Endodermal cell (in vitro differentiated cells): ENCODE measurements around the gene GID4. TPM values are rescaled to one million over a fixed set of nuclear protein-coding genes. Genes with fewer than 3 reads are reported as not detected.

ENCODE experiments used
- DNase-seq: peaks from one replicate; pipeline ENCODE4 v3.0.0-alpha.2; 2017
- H3K27ac ChIP-seq: 2 replicates; pipeline ENCODE4 v1.5.1; 2013; ENCODE audit warnings: mild to moderate bottlenecking, low read depth, low read length, moderate library complexity
- H3K27me3 ChIP-seq: 2 replicates; pipeline ENCODE4 v1.6.1; 2013; ENCODE audit warnings: mild to moderate bottlenecking, low read length, moderate library complexity; ENCODE audit not compliant: insufficient read depth, control insufficient read depth, poor library complexity, severe bottlenecking
- H3K36me3 ChIP-seq: 2 replicates; pipeline ENCODE4 v1.7.0; 2013; ENCODE audit warnings: mild to moderate bottlenecking, low read length, moderate library complexity; ENCODE audit not compliant: control insufficient read depth, insufficient read depth
- H3K4me1 ChIP-seq: one replicate; pipeline ENCODE4 v1.7.0; 2013; ENCODE audit warnings: low read length; ENCODE audit not compliant: control insufficient read depth, insufficient read depth
- H3K4me3 ChIP-seq: 2 replicates; pipeline ENCODE4 v1.5.1; 2013; ENCODE audit warnings: mild to moderate bottlenecking, low read length, moderate library complexity
- H3K9ac ChIP-seq: 2 replicates; pipeline ENCODE4 v1.6.1; 2013; ENCODE audit warnings: mild to moderate bottlenecking, low read length, moderate library complexity; ENCODE audit not compliant: poor library complexity, severe bottlenecking; ENCODE audit errors: extremely low read depth
- H3K9me3 ChIP-seq: 2 replicates; pipeline ENCODE4 v1.6.1; 2013; ENCODE audit warnings: mild to moderate bottlenecking, low read length, moderate library complexity; ENCODE audit not compliant: control insufficient read depth
- H3K27ac Mint-ChIP-seq: 2 replicates; pipeline ENCODE4 v1.8.0; 2020; ENCODE audit warnings: mixed read lengths
- H3K27me3 Mint-ChIP-seq: 2 replicates; pipeline ENCODE4 v1.8.0; 2021; ENCODE audit warnings: mild to moderate bottlenecking, mixed read lengths; ENCODE audit not compliant: insufficient read depth
- H3K36me3 Mint-ChIP-seq: 2 replicates; pipeline ENCODE4 v1.8.0; 2020; ENCODE audit warnings: low read depth, mixed read lengths
- H3K4me1 Mint-ChIP-seq: 2 replicates; pipeline ENCODE4 v1.8.0; 2020; ENCODE audit warnings: mixed read lengths
- H3K4me3 Mint-ChIP-seq: 2 replicates; pipeline ENCODE4 v1.8.0; 2020; ENCODE audit warnings: mild to moderate bottlenecking, moderate library complexity, mixed read lengths
- H3K9me3 Mint-ChIP-seq: 2 replicates; pipeline ENCODE4 v1.8.0; 2020; ENCODE audit warnings: mild to moderate bottlenecking, mixed read lengths
- WGBS, 2 experiments: methylation state at CpG; one replicate each; pipeline versions ENCODE4 v1.1.5 to v1.1.7; 2013; ENCODE audit warnings: missing lambda C conversion rate in 2 of 2, mixed read lengths in 1 of 2; ENCODE audit not compliant: insufficient coverage in 1 of 2, insufficient read length in 1 of 2; 5-methylcytosine and 5-hydroxymethylcytosine counted together
- total RNA-seq, 2 donors: library from RNA; stranded (reverse); fragmentation: NEBNext Ultra II Directional in 1 of 2; extraction: Animal tissue kit (Norgen Biotek cat#: 25700) in 1 of 2; gene quantifications; 2 replicates in 1 of 2; 3 replicates in 1 of 2; pipeline ENCODE4 v1.2.1, GENCODE V29; 2021
- TF ChIP-seq, protein P1 (sequence below): fragments of 200-600 bp; sonication (generic); conservative IDR thresholded peaks from 2 replicates; pipeline ENCODE4 v1.5.0; 2021; ENCODE audit warnings: antibody characterized with exemption, mild to moderate bottlenecking

GID4 gene
- total RNA-seq, 2 donors from 2014 or later: 20.5 to 20.8 TPM

DNA sequence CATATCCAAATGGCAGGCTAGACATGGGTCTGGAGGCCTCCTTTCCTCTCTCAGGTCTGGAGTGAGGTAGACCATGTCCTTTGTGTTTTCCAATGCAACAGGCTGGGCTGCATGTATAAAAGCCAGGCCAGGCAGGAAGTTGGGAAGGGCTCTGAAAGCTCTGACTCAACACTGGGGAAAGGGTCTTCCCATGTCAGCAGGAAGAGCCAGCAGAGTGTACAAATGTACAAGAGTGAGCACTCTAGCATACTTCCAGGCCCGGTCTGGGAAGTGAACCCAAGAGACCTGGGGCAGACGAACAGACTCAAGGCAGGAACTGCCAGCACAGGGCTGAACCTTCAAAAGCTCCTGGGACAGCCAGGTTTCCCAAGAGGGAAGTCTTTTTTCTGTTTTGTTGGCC lies 7.3 kb upstream of the GID4 start:
- H3K9me3 ChIP-seq: no peaks in the 10 kb centered on the region
- Mint-ChIP-seq H3K4me1 (peaks cover 28% of the 10 kb centered on the region), H3K27me3 (no peaks in the 10 kb centered on the region), H3K36me3 (peaks cover 13% of the 10 kb centered on the region), H3K9me3 (no peaks in the 10 kb centered on the region), H3K27ac (peak overlapping the region; percentile 49), H3K4me3 (no peak overlapping the region)
- no peaks in the 10 kb centered on the region for H3K4me1 ChIP-seq
- no peak overlapping the region for H3K4me3 ChIP-seq
- WGBS, 2 experiments: 92 to 93% methylated on average over 2 of the region's 2 CpGs
- peaks cover 47% of the 10 kb centered on the region for H3K36me3 ChIP-seq
- no peak overlapping the region for H3K9ac ChIP-seq
- H3K27ac ChIP-seq: no peak overlapping the region
- no peak for DNase-seq
- H3K27me3 ChIP-seq: no peaks in the 10 kb centered on the region
- TF ChIP-seq, protein P1, sequence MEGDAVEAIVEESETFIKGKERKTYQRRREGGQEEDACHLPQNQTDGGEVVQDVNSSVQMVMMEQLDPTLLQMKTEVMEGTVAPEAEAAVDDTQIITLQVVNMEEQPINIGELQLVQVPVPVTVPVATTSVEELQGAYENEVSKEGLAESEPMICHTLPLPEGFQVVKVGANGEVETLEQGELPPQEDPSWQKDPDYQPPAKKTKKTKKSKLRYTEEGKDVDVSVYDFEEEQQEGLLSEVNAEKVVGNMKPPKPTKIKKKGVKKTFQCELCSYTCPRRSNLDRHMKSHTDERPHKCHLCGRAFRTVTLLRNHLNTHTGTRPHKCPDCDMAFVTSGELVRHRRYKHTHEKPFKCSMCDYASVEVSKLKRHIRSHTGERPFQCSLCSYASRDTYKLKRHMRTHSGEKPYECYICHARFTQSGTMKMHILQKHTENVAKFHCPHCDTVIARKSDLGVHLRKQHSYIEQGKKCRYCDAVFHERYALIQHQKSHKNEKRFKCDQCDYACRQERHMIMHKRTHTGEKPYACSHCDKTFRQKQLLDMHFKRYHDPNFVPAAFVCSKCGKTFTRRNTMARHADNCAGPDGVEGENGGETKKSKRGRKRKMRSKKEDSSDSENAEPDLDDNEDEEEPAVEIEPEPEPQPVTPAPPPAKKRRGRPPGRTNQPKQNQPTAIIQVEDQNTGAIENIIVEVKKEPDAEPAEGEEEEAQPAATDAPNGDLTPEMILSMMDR: no peak

DNA sequence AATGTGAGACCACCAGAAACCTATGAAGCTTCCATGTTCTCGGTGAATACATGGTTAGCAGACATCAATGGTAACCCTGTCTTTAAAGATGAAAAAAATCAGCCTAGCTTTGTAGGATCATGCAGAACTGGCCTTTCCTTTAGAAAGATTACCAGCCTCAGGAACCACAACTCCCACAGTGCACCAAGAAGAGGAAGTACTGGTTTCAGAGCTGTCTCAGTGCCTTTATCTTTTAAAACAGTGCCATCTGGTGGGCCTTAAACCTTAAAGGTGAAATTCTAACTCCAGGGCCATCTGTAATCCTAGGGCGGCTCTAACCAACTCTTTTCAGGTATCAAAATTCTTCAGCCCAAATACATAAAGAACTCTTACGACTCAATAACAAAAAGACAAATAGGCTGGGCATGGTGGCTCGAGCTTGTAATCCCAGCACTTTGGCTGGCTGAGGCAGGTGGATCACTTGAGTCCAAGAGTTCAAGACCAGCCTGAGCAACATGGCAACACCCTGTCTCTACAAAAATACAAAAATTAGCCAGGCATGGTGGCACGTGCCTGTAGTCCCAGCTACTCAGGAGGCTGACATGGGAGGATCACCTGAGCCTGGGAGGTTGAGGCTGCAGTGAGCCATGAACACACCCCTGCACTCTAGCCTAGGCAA lies 5.6 kb upstream of the GID4 start:
- Mint-ChIP-seq H3K9me3 (no peaks in the 10 kb centered on the region), H3K27ac (peak overlapping the region; percentile 93), H3K4me3 (no peak overlapping the region), H3K4me1 (peaks cover 32% of the 10 kb centered on the region), H3K27me3 (no peaks in the 10 kb centered on the region), H3K36me3 (peaks cover 8% of the 10 kb centered on the region)
- H3K4me3 ChIP-seq: no peak overlapping the region
- TF ChIP-seq, protein P1: peak; percentile 79
- peaks cover 36% of the 10 kb centered on the region for H3K36me3 ChIP-seq
- H3K27ac ChIP-seq: no peak overlapping the region
- H3K4me1 ChIP-seq: no peaks in the 10 kb centered on the region
- peak overlapping the region; percentile 3 for H3K9ac ChIP-seq
- WGBS, 2 experiments: 35 to 47% methylated on average over 5 of the region's 5 CpGs
- H3K27me3 ChIP-seq: no peaks in the 10 kb centered on the region
- no peaks in the 10 kb centered on the region for H3K9me3 ChIP-seq
- DNase-seq: peak; percentile 81

DNA sequence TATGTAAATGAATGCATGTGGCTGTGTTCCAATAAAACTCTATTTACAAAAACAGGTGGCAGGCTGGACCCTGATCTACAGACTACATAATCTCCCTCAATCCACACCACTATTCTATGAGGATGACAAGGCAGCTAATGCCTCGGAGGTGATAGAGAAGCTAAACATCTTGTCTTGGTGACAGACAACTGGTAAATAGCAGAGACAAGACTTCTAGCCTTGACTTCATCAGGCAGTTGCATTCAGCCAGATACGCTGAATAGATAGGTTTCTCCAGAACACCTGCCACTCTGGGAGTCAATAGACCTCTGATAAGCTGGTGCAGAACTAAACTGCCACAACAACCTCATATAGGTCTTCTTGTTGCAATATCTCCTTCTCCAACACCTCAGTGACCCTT lies 3.5 kb upstream of the GID4 start:
- Histone ChIP-seq H3K9ac (peak overlapping the region; percentile 33), H3K9me3 (no peaks in the 10 kb centered on the region), H3K4me1 (no peaks in the 10 kb centered on the region), H3K4me3 (peak overlapping the region; percentile 43), H3K36me3 (peaks cover 33% of the 10 kb centered on the region), H3K27me3 (no peaks in the 10 kb centered on the region), H3K27ac (peak overlapping the region; percentile 22)
- peak overlapping the region; percentile 1 for H3K4me3 Mint-ChIP-seq
- TF ChIP-seq, protein P1: no peak
- H3K36me3 Mint-ChIP-seq: peaks cover 8% of the 10 kb centered on the region
- H3K27ac Mint-ChIP-seq: peak overlapping the region; percentile 93
- H3K4me1 Mint-ChIP-seq: peaks cover 29% of the 10 kb centered on the region
- no peaks in the 10 kb centered on the region for H3K9me3 Mint-ChIP-seq
- 19 to 71% methylated on average over 1 to 2 of the region's 2 CpGs for WGBS, 2 experiments
- DNase-seq: peak; percentile 84
- no peaks in the 10 kb centered on the region for H3K27me3 Mint-ChIP-seq
